ENCODE results near the gene IER5L.
"Not testable (repeated sequence)": the region's sequence is repeated elsewhere in the genome, so short reads cannot be mapped to it uniquely, and the experiment has no call there.

DNA sequence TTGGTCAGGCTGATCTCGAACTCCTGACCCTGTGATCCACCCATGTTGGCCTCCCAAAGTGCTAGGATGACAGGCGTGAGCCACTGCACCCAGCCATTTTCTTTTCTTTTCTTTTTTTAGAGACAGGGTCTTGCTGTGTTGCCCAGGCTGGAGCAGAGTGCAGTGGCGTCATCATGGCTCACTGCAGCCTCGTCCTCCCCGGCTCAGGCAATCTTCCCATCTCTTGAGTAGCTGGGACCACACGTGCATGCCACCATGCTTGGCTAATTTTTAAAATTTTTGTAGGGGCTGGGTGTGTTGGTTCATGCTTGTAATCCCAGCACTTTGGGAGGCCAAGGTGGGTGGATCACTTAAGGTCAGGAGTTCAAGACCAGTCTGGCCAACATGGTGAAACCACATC lies 19.0 kb upstream of the IER5L start:
- TF ChIP-seq, protein P1, sequence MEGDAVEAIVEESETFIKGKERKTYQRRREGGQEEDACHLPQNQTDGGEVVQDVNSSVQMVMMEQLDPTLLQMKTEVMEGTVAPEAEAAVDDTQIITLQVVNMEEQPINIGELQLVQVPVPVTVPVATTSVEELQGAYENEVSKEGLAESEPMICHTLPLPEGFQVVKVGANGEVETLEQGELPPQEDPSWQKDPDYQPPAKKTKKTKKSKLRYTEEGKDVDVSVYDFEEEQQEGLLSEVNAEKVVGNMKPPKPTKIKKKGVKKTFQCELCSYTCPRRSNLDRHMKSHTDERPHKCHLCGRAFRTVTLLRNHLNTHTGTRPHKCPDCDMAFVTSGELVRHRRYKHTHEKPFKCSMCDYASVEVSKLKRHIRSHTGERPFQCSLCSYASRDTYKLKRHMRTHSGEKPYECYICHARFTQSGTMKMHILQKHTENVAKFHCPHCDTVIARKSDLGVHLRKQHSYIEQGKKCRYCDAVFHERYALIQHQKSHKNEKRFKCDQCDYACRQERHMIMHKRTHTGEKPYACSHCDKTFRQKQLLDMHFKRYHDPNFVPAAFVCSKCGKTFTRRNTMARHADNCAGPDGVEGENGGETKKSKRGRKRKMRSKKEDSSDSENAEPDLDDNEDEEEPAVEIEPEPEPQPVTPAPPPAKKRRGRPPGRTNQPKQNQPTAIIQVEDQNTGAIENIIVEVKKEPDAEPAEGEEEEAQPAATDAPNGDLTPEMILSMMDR (IDR thresholded peaks at IDR 0.05): not testable (repeated sequence)
- TF ChIP-seq, protein P2, sequence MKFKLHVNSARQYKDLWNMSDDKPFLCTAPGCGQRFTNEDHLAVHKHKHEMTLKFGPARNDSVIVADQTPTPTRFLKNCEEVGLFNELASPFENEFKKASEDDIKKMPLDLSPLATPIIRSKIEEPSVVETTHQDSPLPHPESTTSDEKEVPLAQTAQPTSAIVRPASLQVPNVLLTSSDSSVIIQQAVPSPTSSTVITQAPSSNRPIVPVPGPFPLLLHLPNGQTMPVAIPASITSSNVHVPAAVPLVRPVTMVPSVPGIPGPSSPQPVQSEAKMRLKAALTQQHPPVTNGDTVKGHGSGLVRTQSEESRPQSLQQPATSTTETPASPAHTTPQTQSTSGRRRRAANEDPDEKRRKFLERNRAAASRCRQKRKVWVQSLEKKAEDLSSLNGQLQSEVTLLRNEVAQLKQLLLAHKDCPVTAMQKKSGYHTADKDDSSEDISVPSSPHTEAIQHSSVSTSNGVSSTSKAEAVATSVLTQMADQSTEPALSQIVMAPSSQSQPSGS (CRISPR knock-in tag; IDR thresholded peaks at IDR 0.05; ENCODE audit: borderline replicate concordance, low read depth): not testable (repeated sequence)
- TF ChIP-seq, protein P3, sequence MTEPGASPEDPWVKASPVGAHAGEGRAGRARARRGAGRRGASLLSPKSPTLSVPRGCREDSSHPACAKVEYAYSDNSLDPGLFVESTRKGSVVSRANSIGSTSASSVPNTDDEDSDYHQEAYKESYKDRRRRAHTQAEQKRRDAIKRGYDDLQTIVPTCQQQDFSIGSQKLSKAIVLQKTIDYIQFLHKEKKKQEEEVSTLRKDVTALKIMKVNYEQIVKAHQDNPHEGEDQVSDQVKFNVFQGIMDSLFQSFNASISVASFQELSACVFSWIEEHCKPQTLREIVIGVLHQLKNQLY (CRISPR knock-in tag; IDR thresholded peaks at IDR 0.05): not testable (repeated sequence)
- TF ChIP-seq, protein P4, sequence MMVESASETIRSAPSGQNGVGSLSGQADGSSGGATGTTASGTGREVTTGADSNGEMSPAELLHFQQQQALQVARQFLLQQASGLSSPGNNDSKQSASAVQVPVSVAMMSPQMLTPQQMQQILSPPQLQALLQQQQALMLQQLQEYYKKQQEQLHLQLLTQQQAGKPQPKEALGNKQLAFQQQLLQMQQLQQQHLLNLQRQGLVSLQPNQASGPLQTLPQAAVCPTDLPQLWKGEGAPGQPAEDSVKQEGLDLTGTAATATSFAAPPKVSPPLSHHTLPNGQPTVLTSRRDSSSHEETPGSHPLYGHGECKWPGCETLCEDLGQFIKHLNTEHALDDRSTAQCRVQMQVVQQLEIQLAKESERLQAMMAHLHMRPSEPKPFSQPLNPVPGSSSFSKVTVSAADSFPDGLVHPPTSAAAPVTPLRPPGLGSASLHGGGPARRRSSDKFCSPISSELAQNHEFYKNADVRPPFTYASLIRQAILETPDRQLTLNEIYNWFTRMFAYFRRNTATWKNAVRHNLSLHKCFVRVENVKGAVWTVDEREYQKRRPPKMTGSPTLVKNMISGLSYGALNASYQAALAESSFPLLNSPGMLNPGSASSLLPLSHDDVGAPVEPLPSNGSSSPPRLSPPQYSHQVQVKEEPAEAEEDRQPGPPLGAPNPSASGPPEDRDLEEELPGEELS (CRISPR knock-in tag; IDR thresholded peaks at IDR 0.05): not testable (repeated sequence)
- TF ChIP-seq, protein P5, sequence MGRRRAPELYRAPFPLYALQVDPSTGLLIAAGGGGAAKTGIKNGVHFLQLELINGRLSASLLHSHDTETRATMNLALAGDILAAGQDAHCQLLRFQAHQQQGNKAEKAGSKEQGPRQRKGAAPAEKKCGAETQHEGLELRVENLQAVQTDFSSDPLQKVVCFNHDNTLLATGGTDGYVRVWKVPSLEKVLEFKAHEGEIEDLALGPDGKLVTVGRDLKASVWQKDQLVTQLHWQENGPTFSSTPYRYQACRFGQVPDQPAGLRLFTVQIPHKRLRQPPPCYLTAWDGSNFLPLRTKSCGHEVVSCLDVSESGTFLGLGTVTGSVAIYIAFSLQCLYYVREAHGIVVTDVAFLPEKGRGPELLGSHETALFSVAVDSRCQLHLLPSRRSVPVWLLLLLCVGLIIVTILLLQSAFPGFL (CRISPR knock-in tag; IDR thresholded peaks at IDR 0.05; ENCODE audit: borderline replicate concordance): not testable (repeated sequence)
- not testable (repeated sequence) for TF ChIP-seq JUN (CRISPR knock-in tag; IDR thresholded peaks at IDR 0.05)
